GM23338 (cell line): ENCODE results near the gene RBM8A. TPM values are rescaled to one million over a fixed set of nuclear protein-coding genes. Genes with fewer than 3 reads are reported as not detected.

Experiments
- ATAC-seq: fragments of 200-7000 bp; cut with Tn5 transposase; 3 replicates; pipeline ENCODE4 v1.9.1; 2020
- DNase-seq: peaks from one replicate; pipeline ENCODE4 v3.0.0-alpha.2; 2015; ENCODE audit warnings: low spot score
- H2AFZ ChIP-seq: fragments of 200-600 bp; sonication (generic); 2 replicates; pipeline ENCODE4 v1.8.0; 2016; ENCODE audit warnings: antibody characterized with exemption, mild to moderate bottlenecking, moderate library complexity
- H3F3A ChIP-seq: fragments of 200-600 bp; sonication (generic); replicated peaks from 2 replicates; pipeline ENCODE4 v1.8.0; 2017; ENCODE audit warnings: antibody characterized with exemption, mixed run types, low read depth
- H3K27ac ChIP-seq: fragments of 200-600 bp; sonication (generic); 2 replicates; pipeline ENCODE4 v1.6.1; 2016; ENCODE audit warnings: low read depth
- H3K27me3 ChIP-seq: fragments of 200-600 bp; sonication (generic); 2 replicates; pipeline ENCODE4 v1.8.0; 2016; ENCODE audit warnings: mild to moderate bottlenecking, mixed run types, moderate library complexity; ENCODE audit not compliant: insufficient read depth
- H3K36me3 ChIP-seq: fragments of 200-600 bp; sonication (generic); 2 replicates; pipeline ENCODE4 v1.8.0; 2016; ENCODE audit warnings: mild to moderate bottlenecking; ENCODE audit not compliant: insufficient read depth
- H3K4me1 ChIP-seq: fragments of 200-600 bp; sonication (generic); 2 replicates; pipeline ENCODE4 v1.8.0; 2016; ENCODE audit warnings: mild to moderate bottlenecking, moderate library complexity; ENCODE audit not compliant: insufficient read depth
- H3K4me2 ChIP-seq: fragments of 200-600 bp; sonication (generic); 2 replicates; pipeline ENCODE4 v1.7.1; 2017; ENCODE audit warnings: mixed run types
- H3K4me3 ChIP-seq: fragments of 200-600 bp; sonication (generic); 2 replicates; pipeline ENCODE4 v1.6.1; 2016; ENCODE audit warnings: mixed run types
- H3K79me2 ChIP-seq: fragments of 200-600 bp; sonication (generic); replicated peaks from 2 replicates; pipeline ENCODE4 v1.8.0; 2017; ENCODE audit warnings: mild to moderate bottlenecking; ENCODE audit not compliant: insufficient read depth
- H3K9me2 ChIP-seq: fragments of 200-600 bp; sonication (generic); 2 replicates; pipeline ENCODE4 v1.8.0; 2017; ENCODE audit not compliant: insufficient read depth
- H4K20me1 ChIP-seq: fragments of 200-600 bp; sonication (generic); replicated peaks from 2 replicates; pipeline ENCODE4 v1.8.0; 2017; ENCODE audit warnings: mild to moderate bottlenecking; ENCODE audit not compliant: insufficient read depth
- H3K27ac Mint-ChIP-seq: 2 replicates; pipeline ENCODE4 v1.8.0; 2020; ENCODE audit warnings: inconsistent platforms, mild to moderate bottlenecking, moderate library complexity, mixed read lengths
- H3K27me3 Mint-ChIP-seq: 3 replicates; pipeline ENCODE4 v1.8.0; 2022; ENCODE audit warnings: low read depth, mild to moderate bottlenecking, moderate library complexity, mixed read lengths, inconsistent platforms; ENCODE audit not compliant: insufficient read depth, poor library complexity
- H3K36me3 Mint-ChIP-seq: 3 replicates; pipeline ENCODE4 v1.8.0; 2021; ENCODE audit warnings: low read depth, mild to moderate bottlenecking, inconsistent platforms, moderate library complexity, mixed read lengths
- H3K4me1 Mint-ChIP-seq: 3 replicates; pipeline ENCODE4 v1.8.0; 2020; ENCODE audit warnings: mild to moderate bottlenecking, inconsistent platforms, mixed read lengths
- H3K4me3 Mint-ChIP-seq: 3 replicates; pipeline ENCODE4 v1.8.0; 2021; ENCODE audit warnings: moderate library complexity, mild to moderate bottlenecking, inconsistent platforms, mixed read lengths
- H3K9me3 Mint-ChIP-seq: 3 replicates; pipeline ENCODE4 v1.8.0; 2020; ENCODE audit warnings: moderate library complexity, mild to moderate bottlenecking, inconsistent platforms, mixed read lengths
- CREB1 ChIP-seq: fragments of 250-450 bp; sonication (Bioruptor Pico); IDR thresholded peaks from 2 replicates; pipeline ENCODE4 v1.5.0; 2020; ENCODE audit warnings: low read depth, mild to moderate bottlenecking, moderate library complexity
- JUNB ChIP-seq: IDR thresholded peaks from one replicate; pipeline ENCODE4 v1.6.1; 2016; ENCODE audit warnings: antibody characterized with exemption; ENCODE audit not compliant: unreplicated experiment
- NANOG ChIP-seq: IDR thresholded peaks from 2 replicates; pipeline ENCODE4 v1.6.1; 2016; ENCODE audit warnings: antibody characterized with exemption, borderline replicate concordance
- STAT1 ChIP-seq: IDR thresholded peaks from one replicate; pipeline ENCODE4 v1.6.1; 2016; ENCODE audit warnings: antibody characterized with exemption; ENCODE audit not compliant: unreplicated experiment
- ZNF114 ChIP-seq: fragments of 250-450 bp; sonication (Bioruptor Pico); IDR thresholded peaks from 2 replicates; pipeline ENCODE4 v1.5.0; 2020; ENCODE audit warnings: mild to moderate bottlenecking, moderate library complexity
- polyA plus RNA-seq: library from polyadenylated mRNA; unstranded; fragments of >200 nt; fragmentation: Nextera tagmentation; extraction: Ambion mirVana; gene quantifications from 2 replicates; pipeline ENCODE4 v1.2.1, GENCODE V29; 2016
- total RNA-seq: library from RNA; depleted of rRNA; stranded (reverse); fragments of >200 nt; shearing (Covaris generic); gene quantifications from 2 replicates; pipeline ENCODE4 v1.2.3, GENCODE V29; 2014
- TF ChIP-seq, protein P1 (sequence below): IDR thresholded peaks from one replicate; pipeline ENCODE4 v1.6.1; 2018; ENCODE audit warnings: antibody characterized with exemption; ENCODE audit not compliant: unreplicated experiment
- TF ChIP-seq, protein P2 (sequence below), 2 experiments: fragments of 200-600 bp in 1 of 2; sonication (generic) in 1 of 2; conservative IDR thresholded peaks; 2 replicates each; pipeline versions ENCODE4 v1.5.1 to v1.6.1; 2016 to 2017; ENCODE audit warnings: antibody characterized with exemption in 2 of 2, low read depth in 2 of 2, mild to moderate bottlenecking in 2 of 2, moderate library complexity in 1 of 2
- TF ChIP-seq, protein P3 (sequence below): fragments of 250-450 bp; sonication (Bioruptor Pico); IDR thresholded peaks from 2 replicates; pipeline ENCODE4 v1.5.0; 2020; ENCODE audit warnings: mild to moderate bottlenecking, moderate library complexity

Gene RBM8A
- total and polyA plus RNA-seq, 2 experiments from 2014 or later, result 170 to 312 TPM

DNA sequence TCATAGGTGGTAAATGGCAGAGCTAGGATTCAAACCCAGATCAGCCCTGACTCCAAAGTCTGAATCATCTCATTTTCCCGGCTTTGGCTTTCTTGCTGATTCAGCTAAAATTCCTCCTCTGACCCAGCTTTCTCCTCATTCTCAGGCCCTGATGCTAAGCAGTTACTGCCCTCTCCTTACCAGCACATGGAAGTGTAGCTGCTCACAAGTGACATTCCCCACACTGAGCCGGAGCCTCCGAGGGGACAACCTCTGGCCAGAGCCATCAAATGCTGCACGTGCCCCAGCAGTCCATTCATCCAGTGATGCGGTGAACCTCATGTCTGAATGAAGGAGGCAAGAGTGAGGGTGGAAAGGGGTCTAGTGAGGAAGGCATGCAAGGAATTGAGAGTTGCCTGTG, 28.5 kb downstream of the RBM8A start (continued):
- TF ChIP-seq, protein P1, sequence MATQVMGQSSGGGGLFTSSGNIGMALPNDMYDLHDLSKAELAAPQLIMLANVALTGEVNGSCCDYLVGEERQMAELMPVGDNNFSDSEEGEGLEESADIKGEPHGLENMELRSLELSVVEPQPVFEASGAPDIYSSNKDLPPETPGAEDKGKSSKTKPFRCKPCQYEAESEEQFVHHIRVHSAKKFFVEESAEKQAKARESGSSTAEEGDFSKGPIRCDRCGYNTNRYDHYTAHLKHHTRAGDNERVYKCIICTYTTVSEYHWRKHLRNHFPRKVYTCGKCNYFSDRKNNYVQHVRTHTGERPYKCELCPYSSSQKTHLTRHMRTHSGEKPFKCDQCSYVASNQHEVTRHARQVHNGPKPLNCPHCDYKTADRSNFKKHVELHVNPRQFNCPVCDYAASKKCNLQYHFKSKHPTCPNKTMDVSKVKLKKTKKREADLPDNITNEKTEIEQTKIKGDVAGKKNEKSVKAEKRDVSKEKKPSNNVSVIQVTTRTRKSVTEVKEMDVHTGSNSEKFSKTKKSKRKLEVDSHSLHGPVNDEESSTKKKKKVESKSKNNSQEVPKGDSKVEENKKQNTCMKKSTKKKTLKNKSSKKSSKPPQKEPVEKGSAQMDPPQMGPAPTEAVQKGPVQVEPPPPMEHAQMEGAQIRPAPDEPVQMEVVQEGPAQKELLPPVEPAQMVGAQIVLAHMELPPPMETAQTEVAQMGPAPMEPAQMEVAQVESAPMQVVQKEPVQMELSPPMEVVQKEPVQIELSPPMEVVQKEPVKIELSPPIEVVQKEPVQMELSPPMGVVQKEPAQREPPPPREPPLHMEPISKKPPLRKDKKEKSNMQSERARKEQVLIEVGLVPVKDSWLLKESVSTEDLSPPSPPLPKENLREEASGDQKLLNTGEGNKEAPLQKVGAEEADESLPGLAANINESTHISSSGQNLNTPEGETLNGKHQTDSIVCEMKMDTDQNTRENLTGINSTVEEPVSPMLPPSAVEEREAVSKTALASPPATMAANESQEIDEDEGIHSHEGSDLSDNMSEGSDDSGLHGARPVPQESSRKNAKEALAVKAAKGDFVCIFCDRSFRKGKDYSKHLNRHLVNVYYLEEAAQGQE, result no peak
- no peak for TF ChIP-seq JUNB
- TF ChIP-seq, protein P2, sequence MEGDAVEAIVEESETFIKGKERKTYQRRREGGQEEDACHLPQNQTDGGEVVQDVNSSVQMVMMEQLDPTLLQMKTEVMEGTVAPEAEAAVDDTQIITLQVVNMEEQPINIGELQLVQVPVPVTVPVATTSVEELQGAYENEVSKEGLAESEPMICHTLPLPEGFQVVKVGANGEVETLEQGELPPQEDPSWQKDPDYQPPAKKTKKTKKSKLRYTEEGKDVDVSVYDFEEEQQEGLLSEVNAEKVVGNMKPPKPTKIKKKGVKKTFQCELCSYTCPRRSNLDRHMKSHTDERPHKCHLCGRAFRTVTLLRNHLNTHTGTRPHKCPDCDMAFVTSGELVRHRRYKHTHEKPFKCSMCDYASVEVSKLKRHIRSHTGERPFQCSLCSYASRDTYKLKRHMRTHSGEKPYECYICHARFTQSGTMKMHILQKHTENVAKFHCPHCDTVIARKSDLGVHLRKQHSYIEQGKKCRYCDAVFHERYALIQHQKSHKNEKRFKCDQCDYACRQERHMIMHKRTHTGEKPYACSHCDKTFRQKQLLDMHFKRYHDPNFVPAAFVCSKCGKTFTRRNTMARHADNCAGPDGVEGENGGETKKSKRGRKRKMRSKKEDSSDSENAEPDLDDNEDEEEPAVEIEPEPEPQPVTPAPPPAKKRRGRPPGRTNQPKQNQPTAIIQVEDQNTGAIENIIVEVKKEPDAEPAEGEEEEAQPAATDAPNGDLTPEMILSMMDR (conservative IDR thresholded peaks at IDR 0.05; ENCODE audit: low read depth in 2 of 2), result no peak

DNA sequence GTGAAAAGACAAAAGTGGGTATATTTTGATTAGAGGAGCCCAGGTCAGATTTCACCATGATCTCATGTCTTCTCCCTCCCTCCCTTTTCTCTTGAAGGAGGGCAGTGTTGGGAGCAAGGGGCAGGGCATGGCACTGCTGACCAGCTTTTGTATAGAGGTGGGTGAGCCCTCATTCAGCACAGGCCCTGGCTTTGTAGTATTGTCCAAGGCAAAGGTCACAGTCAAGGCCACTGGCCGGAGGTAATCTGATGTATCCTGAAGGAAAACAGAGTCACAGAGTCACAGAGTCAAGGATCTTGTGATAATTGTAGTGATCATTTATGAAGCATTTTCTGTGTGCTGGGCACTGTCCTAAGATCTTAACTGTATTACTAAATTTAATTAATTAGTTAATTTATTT, 29.3 kb downstream of the RBM8A start:
- H3K9me2 ChIP-seq, result no peaks in the 10 kb centered on the region
- DNase-seq, result no peak
- no peaks in the 10 kb centered on the region; the same call in 2 of the 3 replicates for H3K4me1 Mint-ChIP-seq
- no peaks in the 10 kb centered on the region for H3F3A ChIP-seq
- no peak overlapping the region for H3K4me2 ChIP-seq
- H3K27ac ChIP-seq, result no peak overlapping the region
- TF ChIP-seq NANOG (no peak), ZNF114 (CRISPR knock-in tag) (no peak), STAT1 (no peak), CREB1 (CRISPR knock-in tag) (no peak)
- TF ChIP-seq, protein P3, sequence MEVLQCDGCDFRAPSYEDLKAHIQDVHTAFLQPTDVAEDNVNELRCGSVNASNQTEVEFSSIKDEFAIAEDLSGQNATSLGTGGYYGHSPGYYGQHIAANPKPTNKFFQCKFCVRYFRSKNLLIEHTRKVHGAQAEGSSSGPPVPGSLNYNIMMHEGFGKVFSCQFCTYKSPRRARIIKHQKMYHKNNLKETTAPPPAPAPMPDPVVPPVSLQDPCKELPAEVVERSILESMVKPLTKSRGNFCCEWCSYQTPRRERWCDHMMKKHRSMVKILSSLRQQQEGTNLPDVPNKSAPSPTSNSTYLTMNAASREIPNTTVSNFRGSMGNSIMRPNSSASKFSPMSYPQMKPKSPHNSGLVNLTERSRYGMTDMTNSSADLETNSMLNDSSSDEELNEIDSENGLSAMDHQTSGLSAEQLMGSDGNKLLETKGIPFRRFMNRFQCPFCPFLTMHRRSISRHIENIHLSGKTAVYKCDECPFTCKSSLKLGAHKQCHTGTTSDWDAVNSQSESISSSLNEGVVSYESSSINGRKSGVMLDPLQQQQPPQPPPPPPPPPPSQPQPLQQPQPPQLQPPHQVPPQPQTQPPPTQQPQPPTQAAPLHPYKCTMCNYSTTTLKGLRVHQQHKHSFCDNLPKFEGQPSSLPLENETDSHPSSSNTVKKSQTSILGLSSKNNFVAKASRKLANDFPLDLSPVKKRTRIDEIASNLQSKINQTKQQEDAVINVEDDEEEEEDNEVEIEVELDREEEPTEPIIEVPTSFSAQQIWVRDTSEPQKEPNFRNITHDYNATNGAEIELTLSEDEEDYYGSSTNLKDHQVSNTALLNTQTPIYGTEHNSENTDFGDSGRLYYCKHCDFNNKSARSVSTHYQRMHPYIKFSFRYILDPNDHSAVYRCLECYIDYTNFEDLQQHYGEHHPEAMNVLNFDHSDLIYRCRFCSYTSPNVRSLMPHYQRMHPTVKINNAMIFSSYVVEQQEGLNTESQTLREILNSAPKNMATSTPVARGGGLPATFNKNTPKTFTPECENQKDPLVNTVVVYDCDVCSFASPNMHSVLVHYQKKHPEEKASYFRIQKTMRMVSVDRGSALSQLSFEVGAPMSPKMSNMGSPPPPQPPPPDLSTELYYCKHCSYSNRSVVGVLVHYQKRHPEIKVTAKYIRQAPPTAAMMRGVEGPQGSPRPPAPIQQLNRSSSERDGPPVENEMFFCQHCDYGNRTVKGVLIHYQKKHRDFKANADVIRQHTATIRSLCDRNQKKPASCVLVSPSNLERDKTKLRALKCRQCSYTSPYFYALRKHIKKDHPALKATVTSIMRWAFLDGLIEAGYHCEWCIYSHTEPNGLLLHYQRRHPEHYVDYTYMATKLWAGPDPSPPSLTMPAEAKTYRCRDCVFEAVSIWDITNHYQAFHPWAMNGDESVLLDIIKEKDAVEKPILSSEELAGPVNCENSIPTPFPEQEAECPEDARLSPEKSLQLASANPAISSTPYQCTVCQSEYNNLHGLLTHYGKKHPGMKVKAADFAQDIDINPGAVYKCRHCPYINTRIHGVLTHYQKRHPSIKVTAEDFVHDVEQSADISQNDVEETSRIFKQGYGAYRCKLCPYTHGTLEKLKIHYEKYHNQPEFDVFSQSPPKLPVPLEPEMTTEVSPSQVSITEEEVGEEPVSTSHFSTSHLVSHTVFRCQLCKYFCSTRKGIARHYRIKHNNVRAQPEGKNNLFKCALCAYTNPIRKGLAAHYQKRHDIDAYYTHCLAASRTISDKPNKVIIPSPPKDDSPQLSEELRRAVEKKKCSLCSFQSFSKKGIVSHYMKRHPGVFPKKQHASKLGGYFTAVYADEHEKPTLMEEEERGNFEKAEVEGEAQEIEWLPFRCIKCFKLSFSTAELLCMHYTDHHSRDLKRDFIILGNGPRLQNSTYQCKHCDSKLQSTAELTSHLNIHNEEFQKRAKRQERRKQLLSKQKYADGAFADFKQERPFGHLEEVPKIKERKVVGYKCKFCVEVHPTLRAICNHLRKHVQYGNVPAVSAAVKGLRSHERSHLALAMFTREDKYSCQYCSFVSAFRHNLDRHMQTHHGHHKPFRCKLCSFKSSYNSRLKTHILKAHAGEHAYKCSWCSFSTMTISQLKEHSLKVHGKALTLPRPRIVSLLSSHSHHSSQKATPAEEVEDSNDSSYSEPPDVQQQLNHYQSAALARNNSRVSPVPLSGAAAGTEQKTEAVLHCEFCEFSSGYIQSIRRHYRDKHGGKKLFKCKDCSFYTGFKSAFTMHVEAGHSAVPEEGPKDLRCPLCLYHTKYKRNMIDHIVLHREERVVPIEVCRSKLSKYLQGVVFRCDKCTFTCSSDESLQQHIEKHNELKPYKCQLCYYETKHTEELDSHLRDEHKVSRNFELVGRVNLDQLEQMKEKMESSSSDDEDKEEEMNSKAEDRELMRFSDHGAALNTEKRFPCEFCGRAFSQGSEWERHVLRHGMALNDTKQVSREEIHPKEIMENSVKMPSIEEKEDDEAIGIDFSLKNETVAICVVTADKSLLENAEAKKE (CRISPR knock-in tag), result no peak
- TF ChIP-seq, protein P1, result no peak
- no peaks in the 10 kb centered on the region for H3K4me1 ChIP-seq
- no peaks in the 10 kb centered on the region; the same call in 2 of the 3 replicates for H3K9me3 Mint-ChIP-seq
- H3K36me3 ChIP-seq, result no peaks in the 10 kb centered on the region
- no peak overlapping the region for H3K4me3 Mint-ChIP-seq
- no peak overlapping the region for H2AFZ ChIP-seq
- H3K4me3 ChIP-seq, result no peak overlapping the region
- ATAC-seq, result no peak
- H3K79me2 ChIP-seq, result no peaks in the 10 kb centered on the region
- H3K27ac Mint-ChIP-seq, result no peak overlapping the region
- peaks cover 14% of the 10 kb centered on the region for H3K27me3 Mint-ChIP-seq
- no peaks in the 10 kb centered on the region for H3K36me3 Mint-ChIP-seq
- no peaks in the 10 kb centered on the region for H4K20me1 ChIP-seq
- no peaks in the 10 kb centered on the region for H3K27me3 ChIP-seq
